Cerebellar nuclear complex (tissue), 1 donor: ENCODE measurements around the gene TECPR2.

Experiments
- DNase-seq, 2 experiments: peaks; one replicate each; lab custom pipeline; 2025; lab: John Stamatoyannopoulos, UW

Gene TECPR2

GRCh38 chr14:102375119-102375518 lies 12.4 kb downstream of the TECPR2 start:
- DNase-seq = no peak

- DNase-seq = no peak
Measured at GRCh38 chr14:102377696-102378095, 15.0 kb downstream of the TECPR2 start.

- no peak for DNase-seq
Measured at GRCh38 chr14:102378830-102379229, 16.1 kb downstream of the TECPR2 start.

- DNase-seq = no peak
Measured at GRCh38 chr14:102387086-102387485, 24.3 kb downstream of the TECPR2 start.

- DNase-seq = no peak
Measured at GRCh38 chr14:102389246-102389645, 26.5 kb downstream of the TECPR2 start.

GRCh38 chr14:102390064-102390855 lies 27.5 kb downstream of the TECPR2 start:
- DNase-seq = no peak

GRCh38 chr14:102392506-102392905 lies 29.8 kb downstream of the TECPR2 start:
- peak; percentile 64 to 80 for DNase-seq

- no peak for DNase-seq
Measured at GRCh38 chr14:102394717-102395375, 32.1 kb downstream of the TECPR2 start.

GRCh38 chr14:102396521-102396920 lies 33.8 kb downstream of the TECPR2 start:
- DNase-seq = no peak

GRCh38 chr14:102403028-102403427 lies 40.3 kb downstream of the TECPR2 start:
- DNase-seq = no peak

- DNase-seq = no peak
Measured at GRCh38 chr14:102407258-102407657, 44.5 kb downstream of the TECPR2 start.

GRCh38 chr14:102408724-102409123 lies 46.0 kb downstream of the TECPR2 start:
- DNase-seq = no peak

- no peak for DNase-seq
Measured at GRCh38 chr14:102415671-102416070, 52.9 kb downstream of the TECPR2 start.

- no peak for DNase-seq
Measured at GRCh38 chr14:102417001-102417431, 54.3 kb downstream of the TECPR2 start.

- DNase-seq = no peak
Measured at GRCh38 chr14:102417646-102418045, 54.9 kb downstream of the TECPR2 start.

- peak in 1 of 2 experiments; percentile 56 for DNase-seq
Measured at GRCh38 chr14:102418169-102418852, 55.6 kb downstream of the TECPR2 start.

GRCh38 chr14:102418853-102419240 lies 56.1 kb downstream of the TECPR2 start:
- DNase-seq = peak in 1 of 2 experiments; percentile 56

- DNase-seq = no peak
Measured at GRCh38 chr14:102419276-102419675, 56.5 kb downstream of the TECPR2 start.

- DNase-seq = no peak
Measured at GRCh38 chr14:102419716-102420115, 57.0 kb downstream of the TECPR2 start.

- no peak for DNase-seq
Measured at GRCh38 chr14:102421411-102422057, 58.8 kb downstream of the TECPR2 start.

- DNase-seq = no peak
Measured at GRCh38 chr14:102424520-102424919, 61.8 kb downstream of the TECPR2 start.

- DNase-seq = no peak
Measured at GRCh38 chr14:102424923-102425322, 62.2 kb downstream of the TECPR2 start.
